A549 (cell line): ENCODE data around the gene SLC28A1. TPM values are rescaled to one million over a fixed set of nuclear protein-coding genes. Genes with fewer than 3 reads are reported as not detected.

Experiments used
- ATAC-seq, 2 experiments: fragments of 200-7000 bp in 1 of 2; fragments of >200 bp in 1 of 2; cut with Nextera tagmentation in 1 of 2; cut with Tn5 transposase in 1 of 2; 3 replicates each; pipeline versions ENCODE4 v1.8.0 to v1.9.1; 2018 to 2020; ENCODE audit warnings: mild to moderate bottlenecking in 1 of 2, moderate library complexity in 1 of 2
- CTCF ChIA-PET: fragments of 300-600 bp; sonication (Branson Sonifier 250); formaldehyde crosslinking; extraction: SDS; loops from one replicate; lab custom pipeline; 2021; ENCODE audit warnings: antibody characterized with exemption, inconsistent platforms; lab: Yijun Ruan, JAX
- POLR2A ChIA-PET: fragments of 350-600 bp; formaldehyde crosslinking; extraction: SDS; loops from one replicate; lab custom pipeline; 2021; ENCODE audit warnings: antibody characterized with exemption, inconsistent platforms; lab: Yijun Ruan, JAX
- DNase-seq, 2 experiments: peaks; one replicate each; pipeline versions ENCODE4 v3.0.0 to v3.0.0-alpha.2; 2011 to 2016; ENCODE audit warnings: low read depth in 1 of 2, low spot score in 1 of 2
- FAIRE-seq: peaks from 2 replicates; lab custom pipeline; 2011; peaks lifted over from hg19 to GRCh38; lab: Jason Lieb, UNC
- H3K27ac ChIP-seq, 2 experiments: fragments of >200 bp; sonication (Bioruptor Twin); formaldehyde crosslinking; 3 replicates each; pipeline ENCODE4 v1.5.1; 2016 to 2017
- H3K4me1 ChIP-seq: fragments of >200 bp; sonication (Bioruptor Twin); formaldehyde crosslinking; 3 replicates; pipeline ENCODE4 v1.6.1; 2016
- H3K4me2 ChIP-seq: fragments of >200 bp; sonication (Bioruptor Twin); formaldehyde crosslinking; 3 replicates; pipeline ENCODE4 v1.6.1; 2016
- H3K4me3 ChIP-seq: fragments of >200 bp; sonication (Bioruptor Twin); formaldehyde crosslinking; 3 replicates; pipeline ENCODE4 v1.5.1; 2016
- H3K9me3 ChIP-seq: fragments of >200 bp; sonication (Bioruptor Twin); formaldehyde crosslinking; 3 replicates; pipeline ENCODE4 v1.6.1; 2016
- BHLHE40 ChIP-seq: IDR thresholded peaks from 2 replicates; pipeline ENCODE4 v1.6.1; 2012; ENCODE audit warnings: low read depth, low read length, inconsistent platforms
- CBX8 ChIP-seq: fragments of 200-600 bp; sonication (generic); IDR thresholded peaks from 2 replicates; pipeline ENCODE4 v1.6.1; 2016
- CEBPB ChIP-seq, 2 experiments: fragments of >200 bp in 1 of 2; sonication (Bioruptor Twin) in 1 of 2; formaldehyde crosslinking in 1 of 2; IDR thresholded peaks; 2 replicates each; pipeline ENCODE4 v1.6.1; 2012 to 2016
- CTCF ChIP-seq: fragments of >200 bp; sonication (Bioruptor Twin); formaldehyde crosslinking; IDR thresholded peaks from 3 replicates; pipeline ENCODE4 v1.5.1; 2016
- ELK1 ChIP-seq: fragments of 150-350 bp; IDR thresholded peaks from 2 replicates; pipeline ENCODE4 v1.6.1; 2014; ENCODE audit warnings: low read depth, mild to moderate bottlenecking, low read length
- EP300 ChIP-seq, 2 experiments: fragments of >200 bp; sonication (Bioruptor Twin); formaldehyde crosslinking; IDR thresholded peaks; 2 replicates in 1 of 2; 3 replicates in 1 of 2; pipeline ENCODE4 v1.6.1; 2016 to 2017
- FOSB ChIP-seq: fragments of 250-450 bp; sonication (Bioruptor Pico); IDR thresholded peaks from 2 replicates; pipeline ENCODE4 v1.5.0; 2020; ENCODE audit warnings: mild to moderate bottlenecking, moderate library complexity
- FOSL2 ChIP-seq, 2 experiments: fragments of 450-650 bp in 1 of 2; fragments of >200 bp in 1 of 2; sonication (Bioruptor Twin) in 1 of 2; formaldehyde crosslinking; IDR thresholded peaks; 2 replicates each; pipeline versions ENCODE4 v1.5.0 to v1.6.1; 2016 to 2020; ENCODE audit warnings: mild to moderate bottlenecking in 1 of 2, moderate library complexity in 1 of 2
- HES2 ChIP-seq: fragments of >200 bp; sonication (Bioruptor Twin); formaldehyde crosslinking; IDR thresholded peaks from 2 replicates; pipeline ENCODE4 v1.6.1; 2016
- HEYL ChIP-seq: fragments of 250-450 bp; sonication (Bioruptor Pico); IDR thresholded peaks from 2 replicates; pipeline ENCODE4 v1.8.0; 2021; ENCODE audit warnings: mild to moderate bottlenecking, moderate library complexity
- HMGXB4 ChIP-seq: fragments of 250-450 bp; sonication (Bioruptor Pico); IDR thresholded peaks from 2 replicates; pipeline ENCODE4 v1.5.0; 2021; ENCODE audit warnings: mild to moderate bottlenecking, moderate library complexity, borderline replicate concordance
- KDM5A ChIP-seq: fragments of 200-600 bp; sonication (generic); IDR thresholded peaks from 2 replicates; pipeline ENCODE4 v1.6.1; 2016; ENCODE audit warnings: antibody characterized with exemption, mild to moderate bottlenecking
- MAFK ChIP-seq: fragments of 450-650 bp; IDR thresholded peaks from 2 replicates; pipeline ENCODE4 v1.6.1; 2014; ENCODE audit not compliant: partially characterized antibody
- NFE2L2 ChIP-seq: fragments of 150-350 bp; conservative IDR thresholded peaks from 2 replicates; pipeline ENCODE4 v1.6.1; 2014; ENCODE audit warnings: low read length
- PBX3 ChIP-seq: IDR thresholded peaks from 2 replicates; pipeline ENCODE4 v1.6.1; 2012
- POLR2AphosphoS2 ChIP-seq: conservative IDR thresholded peaks from 2 replicates; pipeline ENCODE4 v1.6.1; 2012; ENCODE audit warnings: low read length, improper control_type of control experiment, inconsistent platforms
- RARB ChIP-seq: fragments of 250-450 bp; sonication (Bioruptor Pico); IDR thresholded peaks from 2 replicates; pipeline ENCODE4 v1.8.0; 2021; ENCODE audit warnings: mild to moderate bottlenecking, moderate library complexity
- ZNF302 ChIP-seq: fragments of 250-450 bp; sonication (Bioruptor Pico); IDR thresholded peaks from 2 replicates; pipeline ENCODE4 v1.9.0; 2021; ENCODE audit warnings: inconsistent platforms, mild to moderate bottlenecking, moderate library complexity
- WGBS: methylation state at CpG from one replicate; pipeline ENCODE4 v1.1.6; 2017; ENCODE audit errors: missing lambda C conversion rate; 5-methylcytosine and 5-hydroxymethylcytosine counted together
- polyA plus RNA-seq, 4 experiments: library from polyadenylated mRNA; depleted of rRNA in 3 of 4; stranded (reverse); fragments of >200 nt; fragmentation: RNase III in 1 of 4; extraction: RNeasy Plus Mini Kit Qiagen cat#74134 plus additional on column Dnase treatment in 1 of 4; gene quantifications; 2 replicates in 3 of 4; 3 replicates in 1 of 4; pipeline ENCODE4 v1.2.3, GENCODE V29; 2011 to 2017

The SLC28A1 gene
- polyA plus RNA-seq, 2 of the 4 experiments (the other 2 are of a cell fraction): 0.06 to 0.13 TPM

- ATAC-seq: no peak
- POLR2A ChIA-PET: no interaction called here
- TF ChIP-seq HEYL (CRISPR knock-in tag) (no peak), EP300 (IDR thresholded peaks at IDR 0.05) (no peak), KDM5A (no peak), CEBPB (IDR thresholded peaks at IDR 0.05) (no peak), CBX8 (no peak), HES2 (no peak), POLR2AphosphoS2 (no peak), CTCF (no peak), NFE2L2 (no peak)
- CTCF ChIA-PET: interaction anchor here (0.8 to 12.5 kb wide), 8 partner anchors 9 to 348 kb away, joined by 3 to 78 read pairs (median 7); no protein-coding TSS in a partner anchor
- no peak for FAIRE-seq
- no peak overlapping the region for H3K4me2 ChIP-seq
- H3K27ac ChIP-seq: peak overlapping the region in 1 of 2 experiments; percentile 59; a peak in 3 of 6 replicates
- no peak overlapping the region for H3K4me3 ChIP-seq
- H3K9me3 ChIP-seq: 0 out of 3 replicates have a peak, but pooled peaks cover 2% of the 10 kb centered on the region
- peaks cover 15% of the 10 kb centered on the region; the same call in 2 of the 3 replicates for H3K4me1 ChIP-seq
- WGBS: 80% methylated on average over 5 of the region's 5 CpGs
- DNase-seq: no peak
Measured at GRCh38 chr15:84946772-84947489, 62.5 kb downstream of the SLC28A1 start.

GRCh38 chr15:84947947-84948830 lies 63.7 kb downstream of the SLC28A1 start:
- POLR2A ChIA-PET: no interaction called here
- Histone ChIP-seq H3K9me3 (no peaks in the 10 kb centered on the region), H3K27ac (peak overlapping the region in 1 of 2 experiments; percentile 55; a peak in 3 of 6 replicates), H3K4me1 (peaks cover 15% of the 10 kb centered on the region; the same call in 2 of the 3 replicates), H3K4me2 (peak overlapping the region; percentile 11; the same call in 2 of the 3 replicates), H3K4me3 (no peak overlapping the region)
- TF ChIP-seq PBX3 (no peak), FOSL2 (IDR thresholded peaks at IDR 0.05) (no peak), FOSL2 (CRISPR knock-in tag; IDR thresholded peaks at IDR 0.05) (peak; percentile 55), MAFK (peak; percentile 2)
- DNase-seq (peak in 1 of 2 experiments; percentile 43), ATAC-seq (peak; percentile 36 to 74; a peak in 4 of 6 replicates), FAIRE-seq (no peak)
- CTCF ChIA-PET: interaction anchor here (0.6 to 12.5 kb wide), 16 partner anchors 8 to 377 kb away, joined by 3 to 78 read pairs (median 4); partner anchors contain the start of gene WDR73
- 61% methylated on average over 4 of the region's 4 CpGs for WGBS

GRCh38 chr15:84949043-84949442 lies 64.6 kb downstream of the SLC28A1 start:
- H3K4me3 ChIP-seq: no peak overlapping the region
- ChIA-PET CTCF (interaction anchor here (0.6 to 12.5 kb wide), 11 partner anchors 9 to 378 kb away, joined by 3 to 132 read pairs (median 4); partner anchors contain the start of gene WDR73), POLR2A (no interaction called here)
- no peaks in the 10 kb centered on the region for H3K9me3 ChIP-seq
- no peak for FAIRE-seq
- H3K4me1 ChIP-seq: peaks cover 15% of the 10 kb centered on the region; the same call in 2 of the 3 replicates
- WGBS: 93% methylated on average over 2 of the region's 2 CpGs
- ATAC-seq: no peak
- DNase-seq: no peak
- H3K4me2 ChIP-seq: no peak overlapping the region
- H3K27ac ChIP-seq: peak overlapping the region in 1 of 2 experiments; percentile 38; a peak in 2 of 6 replicates
- no peak for TF ChIP-seq HMGXB4 (CRISPR knock-in tag)
- TF ChIP-seq ELK1: no peak
- TF ChIP-seq RARB (CRISPR knock-in tag): no peak
- TF ChIP-seq ZNF302: no peak
- no peak for TF ChIP-seq FOSB
- no peak for TF ChIP-seq BHLHE40
